SK-N-SH treated with all-trans-retinoic acid at 6 μM for 48 hours (cell line): ENCODE data around the gene SIN3B.

ENCODE experiments used
- ATAC-seq: fragments of 200-7000 bp; cut with Tn5 transposase; 3 replicates; pipeline ENCODE4 v1.9.1; 2020; ENCODE audit warnings: mild to moderate bottlenecking, moderate library complexity
- ARNTL ChIP-seq: fragments of 450-650 bp; formaldehyde crosslinking; IDR thresholded peaks from 2 replicates; pipeline ENCODE4 v1.5.0; 2020; ENCODE audit warnings: low read depth, mild to moderate bottlenecking, moderate library complexity, borderline replicate concordance
- CREB5 ChIP-seq: fragments of 250-450 bp; sonication (Bioruptor Pico); IDR thresholded peaks from 2 replicates; pipeline ENCODE4 v1.5.1; 2020; ENCODE audit warnings: low read depth, mild to moderate bottlenecking, moderate library complexity
- CSDC2 ChIP-seq: fragments of 250-450 bp; sonication (Bioruptor Pico); IDR thresholded peaks from 2 replicates; pipeline ENCODE4 v1.5.0; 2020; ENCODE audit warnings: mild to moderate bottlenecking, moderate library complexity
- CSRNP3 ChIP-seq: fragments of 250-450 bp; sonication (Bioruptor Pico); IDR thresholded peaks from 2 replicates; pipeline ENCODE4 v1.5.1; 2021; ENCODE audit warnings: mild to moderate bottlenecking, moderate library complexity
- ESRRG ChIP-seq: fragments of 250-450 bp; sonication (Bioruptor Pico); IDR thresholded peaks from 2 replicates; pipeline ENCODE4 v1.6.1; 2021; ENCODE audit warnings: mild to moderate bottlenecking
- GLIS3 ChIP-seq: fragments of 250-450 bp; sonication (Bioruptor Pico); IDR thresholded peaks from 2 replicates; pipeline ENCODE4 v1.5.0; 2020; ENCODE audit warnings: mild to moderate bottlenecking, moderate library complexity
- ISL1 ChIP-seq: fragments of 250-450 bp; sonication (Bioruptor Pico); IDR thresholded peaks from 2 replicates; pipeline ENCODE4 v2.1.2; 2022; ENCODE audit warnings: mild to moderate bottlenecking, moderate library complexity
- OSR1 ChIP-seq: fragments of 250-450 bp; sonication (Bioruptor Pico); IDR thresholded peaks from 2 replicates; pipeline ENCODE4 v1.8.0; 2022; ENCODE audit warnings: moderate library complexity, mild to moderate bottlenecking, inconsistent platforms
- PATZ1 ChIP-seq: fragments of 250-450 bp; sonication (Bioruptor Pico); IDR thresholded peaks from 2 replicates; pipeline ENCODE4 v1.8.0; 2020; ENCODE audit warnings: mild to moderate bottlenecking, moderate library complexity, borderline replicate concordance
- POU6F1 ChIP-seq: fragments of 250-450 bp; sonication (Bioruptor Pico); IDR thresholded peaks from 2 replicates; pipeline ENCODE4 v1.8.0; 2021; ENCODE audit warnings: low read depth, mild to moderate bottlenecking, moderate library complexity, borderline replicate concordance
- PPARA ChIP-seq: fragments of 250-450 bp; sonication (Bioruptor Pico); IDR thresholded peaks from 2 replicates; pipeline ENCODE4 v1.5.0; 2020; ENCODE audit warnings: mild to moderate bottlenecking, borderline replicate concordance
- RARB ChIP-seq: fragments of 250-450 bp; sonication (Bioruptor Pico); IDR thresholded peaks from 2 replicates; pipeline ENCODE4 v1.8.0; 2021; ENCODE audit warnings: mild to moderate bottlenecking, moderate library complexity
- SNAI2 ChIP-seq: fragments of 250-450 bp; sonication (Bioruptor Pico); IDR thresholded peaks from 2 replicates; pipeline ENCODE4 v1.5.0; 2020; ENCODE audit warnings: mild to moderate bottlenecking, moderate library complexity
- TCF4 ChIP-seq: fragments of 250-450 bp; sonication (Bioruptor Pico); IDR thresholded peaks from 2 replicates; pipeline ENCODE4 v1.8.0; 2021; ENCODE audit warnings: mild to moderate bottlenecking, moderate library complexity, borderline replicate concordance
- TOX ChIP-seq: fragments of 250-450 bp; sonication (Bioruptor Pico); IDR thresholded peaks from 2 replicates; pipeline ENCODE4 v1.8.0; 2021; ENCODE audit warnings: mild to moderate bottlenecking, moderate library complexity, borderline replicate concordance
- TSHZ2 ChIP-seq: fragments of 250-450 bp; sonication (Bioruptor Pico); IDR thresholded peaks from 2 replicates; pipeline ENCODE4 v1.5.0; 2020; ENCODE audit warnings: mild to moderate bottlenecking, moderate library complexity
- ZFP3 ChIP-seq: fragments of 250-450 bp; sonication (Bioruptor Pico); IDR thresholded peaks from 2 replicates; pipeline ENCODE4 v1.5.0; 2020; ENCODE audit warnings: mild to moderate bottlenecking, moderate library complexity
- ZFP30 ChIP-seq: fragments of 450-650 bp; formaldehyde crosslinking; IDR thresholded peaks from 2 replicates; pipeline ENCODE4 v1.5.0; 2022; ENCODE audit warnings: mild to moderate bottlenecking, moderate library complexity
- ZNF70 ChIP-seq: fragments of 450-650 bp; formaldehyde crosslinking; IDR thresholded peaks from 2 replicates; pipeline ENCODE4 v1.5.0; 2020; ENCODE audit warnings: mild to moderate bottlenecking, moderate library complexity
- ZNF8 ChIP-seq: fragments of 450-650 bp; formaldehyde crosslinking; IDR thresholded peaks from 2 replicates; pipeline ENCODE4 v1.5.0; 2020; ENCODE audit warnings: mild to moderate bottlenecking, moderate library complexity

SIN3B gene

GRCh38 chr19:16829010-16829821, at the start of gene SIN3B:
Gene SIN3B, plus strand, starts transcription at chr19:16829398. Its CDS starts 23 bp downstream, at chr19:16829421.
- TF ChIP-seq GLIS3 (no peak), ZNF8 (CRISPR knock-in tag) (no peak), RARB (CRISPR knock-in tag) (no peak), TCF4 (CRISPR knock-in tag) (no peak), TOX (CRISPR knock-in tag) (no peak), ISL1 (CRISPR knock-in tag) (no peak), ZNF70 (no peak), ESRRG (CRISPR knock-in tag) (no peak), TSHZ2 (CRISPR knock-in tag) (no peak)
- TF ChIP-seq, all 23 proteins: peak for 0
- peak; percentile 77 for ATAC-seq

GRCh38 chr19:16779539-16780163, 49.5 kb upstream of the SIN3B start:
- TF ChIP-seq TOX (CRISPR knock-in tag) (no peak), ISL1 (CRISPR knock-in tag) (no peak), SNAI2 (CRISPR knock-in tag) (no peak), ESRRG (CRISPR knock-in tag) (no peak), POU6F1 (CRISPR knock-in tag) (no peak), ZNF70 (no peak), CREB5 (CRISPR knock-in tag) (no peak), PATZ1 (CRISPR knock-in tag) (no peak), PPARA (CRISPR knock-in tag) (no peak), ZNF8 (CRISPR knock-in tag) (no peak), ZFP30 (CRISPR knock-in tag) (no peak), OSR1 (CRISPR knock-in tag) (no peak), ARNTL (CRISPR knock-in tag) (no peak), TCF4 (CRISPR knock-in tag) (no peak), CSRNP3 (no peak), CSDC2 (CRISPR knock-in tag) (no peak), ZFP3 (CRISPR knock-in tag) (no peak)
- ATAC-seq = no peak
